GM12874 (cell line): Measurements from ENCODE around the gene SLC8A1.

ENCODE experiments used
- CTCF ChIP-seq: IDR thresholded peaks from 2 replicates; pipeline ENCODE4 v1.5.1; 2011; ENCODE audit warnings: low read depth, mild to moderate bottlenecking, control low read depth, low read length, moderate library complexity; ENCODE audit not compliant: insufficient read depth

Gene SLC8A1

GRCh38 chr2:40184551-40184950, 267.3 kb downstream of the SLC8A1 start:
- TF ChIP-seq CTCF = no peak

GRCh38 chr2:40181855-40182254, 270.0 kb downstream of the SLC8A1 start:
- TF ChIP-seq CTCF = no peak

GRCh38 chr2:40179801-40180200, 272.1 kb downstream of the SLC8A1 start:
- no peak for TF ChIP-seq CTCF

- no peak for TF ChIP-seq CTCF
Observed at GRCh38 chr2:40178971-40179370, 272.9 kb downstream of the SLC8A1 start.

- no peak for TF ChIP-seq CTCF
Observed at GRCh38 chr2:40178171-40178778, 273.6 kb downstream of the SLC8A1 start.

GRCh38 chr2:40177366-40177765, 274.5 kb downstream of the SLC8A1 start:
- no peak for TF ChIP-seq CTCF

- no peak for TF ChIP-seq CTCF
Observed at GRCh38 chr2:40173276-40173675, 278.6 kb downstream of the SLC8A1 start.
